Left renal pelvis (tissue), 4 donors: ENCODE data around the gene ANKRD6. TPM values are rescaled to one million over a fixed set of nuclear protein-coding genes. Genes with fewer than 3 reads are reported as not detected.

Experiments
- DNase-seq, 4 donors: peaks; one replicate each; pipeline ENCODE4 v3.0.0-alpha.2; 2013; ENCODE audit warnings: low read depth in 4 of 4, low spot score in 3 of 4
- polyA plus RNA-seq, 4 donors: library from polyadenylated mRNA; unstranded; fragments of 120-200 nt; gene quantifications; one replicate each; pipeline ENCODE4 v1.2.1, GENCODE V29; 2013; ENCODE audit not compliant: insufficient read length in 4 of 4

Gene ANKRD6
- polyA plus RNA-seq, 4 donors, result 17.2 to 38.6 (median 25.4) TPM

GRCh38 chr6:89412071-89413005 is 20.6 kb upstream of the ANKRD6 start, which contains the start of gene RRAGD:
Gene RRAGD (minus strand): TSS chr6:89412273. CDS start chr6:89411993, 280 bp downstream.
- DNase-seq, result peak in 1 of 4 donors; percentile 66

- no peak for DNase-seq
These were observed 19.9 kb upstream of the ANKRD6 start for GRCh38 chr6:89413006-89413400.

- no peak for DNase-seq
These were observed 18.7 kb upstream of the ANKRD6 start for GRCh38 chr6:89414215-89414614.

- DNase-seq, result no peak
These were observed 17.8 kb upstream of the ANKRD6 start for GRCh38 chr6:89415185-89415584.

- DNase-seq, result no peak
These were observed 16.2 kb upstream of the ANKRD6 start for GRCh38 chr6:89416796-89417195.

- DNase-seq, result no peak
These were observed 2.6 kb upstream of the ANKRD6 start for GRCh38 chr6:89430201-89430962.

- DNase-seq, result no peak
These were observed 549 bp downstream of the ANKRD6 start for GRCh38 chr6:89433252-89434149.

GRCh38 chr6:89434150-89434499 is 1.2 kb downstream of the ANKRD6 start:
- no peak for DNase-seq

GRCh38 chr6:89434954-89435353 is 2.0 kb downstream of the ANKRD6 start:
- no peak for DNase-seq

GRCh38 chr6:89436226-89436625 is 3.3 kb downstream of the ANKRD6 start:
- DNase-seq, result no peak

GRCh38 chr6:89438248-89438647 is 5.3 kb downstream of the ANKRD6 start:
- no peak for DNase-seq

GRCh38 chr6:89439014-89439413 is 6.1 kb downstream of the ANKRD6 start:
- no peak for DNase-seq

- no peak for DNase-seq
These were observed 7.2 kb downstream of the ANKRD6 start for GRCh38 chr6:89440200-89440599.

- DNase-seq, result no peak
These were observed 10.7 kb downstream of the ANKRD6 start for GRCh38 chr6:89443658-89444057.

GRCh38 chr6:89449193-89449592 is 16.2 kb downstream of the ANKRD6 start:
- DNase-seq, result no peak

- no peak for DNase-seq
These were observed 19.3 kb downstream of the ANKRD6 start for GRCh38 chr6:89452281-89452680.

GRCh38 chr6:89454300-89454699 is 21.3 kb downstream of the ANKRD6 start:
- no peak for DNase-seq

- DNase-seq, result no peak
These were observed 25.8 kb downstream of the ANKRD6 start for GRCh38 chr6:89458704-89459103.

GRCh38 chr6:89459501-89459900 is 26.5 kb downstream of the ANKRD6 start:
- no peak for DNase-seq

- no peak for DNase-seq
These were observed 27.8 kb downstream of the ANKRD6 start for GRCh38 chr6:89460713-89461112.

GRCh38 chr6:89462503-89462902 is 29.6 kb downstream of the ANKRD6 start:
- DNase-seq, result no peak
